Loucy (cell line): ENCODE measurements around the gene SLC22A23.

Source experiments
- H2AFZ ChIP-seq: fragments of 200-600 bp; sonication (generic); 2 replicates; pipeline ENCODE4 v1.6.0; 2016; ENCODE audit warnings: antibody characterized with exemption, mild to moderate bottlenecking, low read length, moderate library complexity
- H3F3A ChIP-seq: fragments of 200-600 bp; 2 replicates; pipeline ENCODE4 v1.6.0; 2016; ENCODE audit warnings: antibody characterized with exemption, low read depth, mild to moderate bottlenecking
- H3K27me3 ChIP-seq: fragments of 200-600 bp; sonication (generic); 2 replicates; pipeline ENCODE4 v1.6.1; 2014; ENCODE audit warnings: low read length, mild to moderate bottlenecking; ENCODE audit not compliant: insufficient read depth, poor library complexity, severe bottlenecking
- H3K36me3 ChIP-seq: fragments of 200-600 bp; sonication (generic); 2 replicates; pipeline ENCODE4 v1.6.1; 2016; ENCODE audit warnings: low read length; ENCODE audit not compliant: insufficient read depth
- H3K4me1 ChIP-seq: fragments of 200-600 bp; sonication (generic); 2 replicates; pipeline ENCODE4 v1.5.1; 2014; ENCODE audit warnings: low read length, mild to moderate bottlenecking; ENCODE audit not compliant: insufficient read depth, poor library complexity, severe bottlenecking
- H3K4me2 ChIP-seq: fragments of 200-600 bp; sonication (generic); 2 replicates; pipeline ENCODE4 v1.6.0; 2014; ENCODE audit warnings: antibody characterized with exemption, low read length, low read depth, mild to moderate bottlenecking; ENCODE audit not compliant: poor library complexity, severe bottlenecking
- H3K4me3 ChIP-seq: fragments of 200-600 bp; sonication (generic); 2 replicates; pipeline ENCODE4 v1.5.1; 2014; ENCODE audit warnings: low read length, mild to moderate bottlenecking, mixed read lengths; ENCODE audit not compliant: poor library complexity, severe bottlenecking
- H3K79me2 ChIP-seq: fragments of 200-600 bp; sonication (generic); 2 replicates; pipeline ENCODE4 v1.6.1; 2014; ENCODE audit warnings: low read length; ENCODE audit not compliant: insufficient read depth
- H3K9ac ChIP-seq: fragments of 200-600 bp; sonication (generic); 2 replicates; pipeline ENCODE4 v1.6.0; 2014; ENCODE audit warnings: mild to moderate bottlenecking, low read depth, low read length, moderate library complexity; ENCODE audit not compliant: poor library complexity, severe bottlenecking
- H3K9me2 ChIP-seq: fragments of 200-600 bp; sonication (generic); replicated peaks from 2 replicates; pipeline ENCODE4 v1.6.1; 2016; ENCODE audit warnings: low read depth, low read length, mixed read lengths
- H3K9me3 ChIP-seq: fragments of 200-600 bp; sonication (generic); 2 replicates; pipeline ENCODE4 v1.6.1; 2014; ENCODE audit warnings: mild to moderate bottlenecking, antibody characterized with exemption, low read length, low read depth; ENCODE audit not compliant: insufficient read depth
- H4K20me1 ChIP-seq: fragments of 200-600 bp; sonication (generic); 2 replicates; pipeline ENCODE4 v1.6.0; 2014; ENCODE audit warnings: antibody characterized with exemption, low read length, mild to moderate bottlenecking; ENCODE audit not compliant: insufficient read depth, poor library complexity, severe bottlenecking
- EZH2phosphoT487 ChIP-seq: fragments of 200-600 bp; IDR thresholded peaks from 2 replicates; pipeline ENCODE4 v1.6.1; 2018; ENCODE audit warnings: antibody characterized with exemption, mild to moderate bottlenecking, moderate library complexity, borderline replicate concordance
- TF ChIP-seq, protein P1 (sequence below): fragments of 200-600 bp; sonication (generic); conservative IDR thresholded peaks from 2 replicates; pipeline ENCODE4 v1.5.1; 2014; ENCODE audit warnings: mild to moderate bottlenecking, antibody characterized with exemption, low read length

The SLC22A23 gene

GRCh38 chr6:3376893-3377535 lies 79.8 kb downstream of the SLC22A23 start:
- no peaks in the 10 kb centered on the region for H3F3A ChIP-seq
- H3K9me2 ChIP-seq: no peaks in the 10 kb centered on the region
- peak overlapping the region; percentile 87 for H3K4me2 ChIP-seq
- no peaks in the 10 kb centered on the region for H4K20me1 ChIP-seq
- H3K9me3 ChIP-seq: no peaks in the 10 kb centered on the region
- no peaks in the 10 kb centered on the region for H3K79me2 ChIP-seq
- H3K4me3 ChIP-seq: no peak overlapping the region
- no peaks in the 10 kb centered on the region for H3K36me3 ChIP-seq
- peak overlapping the region; percentile 34 for H3K9ac ChIP-seq
- H2AFZ ChIP-seq: no peak overlapping the region
- H3K27me3 ChIP-seq: no peaks in the 10 kb centered on the region
- TF ChIP-seq, protein P1, sequence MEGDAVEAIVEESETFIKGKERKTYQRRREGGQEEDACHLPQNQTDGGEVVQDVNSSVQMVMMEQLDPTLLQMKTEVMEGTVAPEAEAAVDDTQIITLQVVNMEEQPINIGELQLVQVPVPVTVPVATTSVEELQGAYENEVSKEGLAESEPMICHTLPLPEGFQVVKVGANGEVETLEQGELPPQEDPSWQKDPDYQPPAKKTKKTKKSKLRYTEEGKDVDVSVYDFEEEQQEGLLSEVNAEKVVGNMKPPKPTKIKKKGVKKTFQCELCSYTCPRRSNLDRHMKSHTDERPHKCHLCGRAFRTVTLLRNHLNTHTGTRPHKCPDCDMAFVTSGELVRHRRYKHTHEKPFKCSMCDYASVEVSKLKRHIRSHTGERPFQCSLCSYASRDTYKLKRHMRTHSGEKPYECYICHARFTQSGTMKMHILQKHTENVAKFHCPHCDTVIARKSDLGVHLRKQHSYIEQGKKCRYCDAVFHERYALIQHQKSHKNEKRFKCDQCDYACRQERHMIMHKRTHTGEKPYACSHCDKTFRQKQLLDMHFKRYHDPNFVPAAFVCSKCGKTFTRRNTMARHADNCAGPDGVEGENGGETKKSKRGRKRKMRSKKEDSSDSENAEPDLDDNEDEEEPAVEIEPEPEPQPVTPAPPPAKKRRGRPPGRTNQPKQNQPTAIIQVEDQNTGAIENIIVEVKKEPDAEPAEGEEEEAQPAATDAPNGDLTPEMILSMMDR: no peak
- TF ChIP-seq EZH2phosphoT487: no peak
- peaks cover 74% of the 10 kb centered on the region for H3K4me1 ChIP-seq

DNA sequence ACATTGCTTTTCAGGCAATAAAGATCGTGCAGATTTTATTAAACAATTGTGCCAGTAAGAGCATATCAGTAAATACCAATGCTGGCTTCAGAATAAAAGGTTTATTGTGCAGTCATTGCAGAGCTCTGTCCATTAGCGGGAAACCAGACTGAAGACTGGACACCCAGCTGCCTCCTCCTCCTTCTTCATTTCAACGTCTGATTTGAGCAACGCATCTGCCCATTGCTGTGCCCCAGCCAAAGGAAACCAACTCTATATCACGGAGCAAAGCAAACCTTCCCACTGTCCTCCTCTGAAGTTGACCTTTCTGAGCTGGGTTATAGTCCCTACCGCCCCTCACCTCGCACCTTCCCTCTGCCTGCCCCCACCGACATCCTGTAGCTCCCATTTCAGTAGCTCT lies 80.8 kb downstream of the SLC22A23 start:
- Histone ChIP-seq H3K4me3 (no peak overlapping the region), H3F3A (no peaks in the 10 kb centered on the region), H3K4me1 (peaks cover 73% of the 10 kb centered on the region), H3K4me2 (no peak overlapping the region), H4K20me1 (no peaks in the 10 kb centered on the region), H3K9me2 (no peaks in the 10 kb centered on the region), H2AFZ (no peak overlapping the region), H3K9ac (no peak overlapping the region), H3K36me3 (no peaks in the 10 kb centered on the region), H3K27me3 (no peaks in the 10 kb centered on the region), H3K9me3 (no peaks in the 10 kb centered on the region), H3K79me2 (no peaks in the 10 kb centered on the region)
- TF ChIP-seq, protein P1: no peak
- TF ChIP-seq EZH2phosphoT487: no peak

DNA sequence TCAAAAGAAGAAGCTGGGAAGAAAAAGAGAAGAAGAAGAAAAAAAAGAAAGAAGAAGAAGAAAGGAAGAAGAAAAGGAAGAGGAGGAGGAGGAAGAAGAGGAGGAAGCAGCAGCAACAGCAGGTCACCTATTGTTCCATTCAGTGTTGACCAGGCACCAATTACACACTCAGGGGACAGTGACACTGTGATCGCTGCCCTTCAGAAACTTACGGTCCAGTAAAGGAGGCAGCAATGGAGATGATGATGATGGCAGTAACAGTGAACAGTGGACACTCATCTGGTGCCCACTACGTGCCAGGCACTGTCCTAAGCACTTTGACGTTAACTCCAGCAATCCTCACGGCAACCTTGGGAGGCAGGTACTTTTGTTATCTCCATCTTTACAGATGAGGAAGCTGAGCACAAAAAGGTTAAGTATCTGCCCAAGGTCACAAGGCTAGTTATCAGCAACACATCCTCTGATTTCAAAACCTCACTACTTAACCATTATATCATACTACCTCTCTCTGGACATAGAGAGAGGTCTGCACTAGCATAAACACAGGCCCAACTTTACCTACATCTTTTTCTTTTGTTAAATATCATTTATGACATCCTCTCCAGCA lies 83.2 kb downstream of the SLC22A23 start:
- H3F3A ChIP-seq: no peaks in the 10 kb centered on the region
- H3K4me2 ChIP-seq: no peak overlapping the region
- no peaks in the 10 kb centered on the region for H3K79me2 ChIP-seq
- no peaks in the 10 kb centered on the region for H3K27me3 ChIP-seq
- no peak overlapping the region for H3K4me3 ChIP-seq
- no peak for TF ChIP-seq EZH2phosphoT487
- TF ChIP-seq, protein P1: no peak
- no peaks in the 10 kb centered on the region for H3K36me3 ChIP-seq
- H3K9ac ChIP-seq: no peak overlapping the region
- H3K9me3 ChIP-seq: no peaks in the 10 kb centered on the region
- H3K4me1 ChIP-seq: peaks cover 50% of the 10 kb centered on the region
- no peaks in the 10 kb centered on the region for H3K9me2 ChIP-seq
- no peak overlapping the region for H2AFZ ChIP-seq
- H4K20me1 ChIP-seq: no peaks in the 10 kb centered on the region
